AML-193 (cell line): Measurements from ENCODE around the gene FHIT.
"Not testable (repeated sequence)": the region's sequence is repeated elsewhere in the genome, so short reads cannot be mapped to it uniquely, and the experiment has no call there.

Experiments used
- DNase-seq, 2 experiments: peaks; one replicate each; lab custom pipeline; 2025; lab: John Stamatoyannopoulos, UW

The FHIT gene

DNA sequence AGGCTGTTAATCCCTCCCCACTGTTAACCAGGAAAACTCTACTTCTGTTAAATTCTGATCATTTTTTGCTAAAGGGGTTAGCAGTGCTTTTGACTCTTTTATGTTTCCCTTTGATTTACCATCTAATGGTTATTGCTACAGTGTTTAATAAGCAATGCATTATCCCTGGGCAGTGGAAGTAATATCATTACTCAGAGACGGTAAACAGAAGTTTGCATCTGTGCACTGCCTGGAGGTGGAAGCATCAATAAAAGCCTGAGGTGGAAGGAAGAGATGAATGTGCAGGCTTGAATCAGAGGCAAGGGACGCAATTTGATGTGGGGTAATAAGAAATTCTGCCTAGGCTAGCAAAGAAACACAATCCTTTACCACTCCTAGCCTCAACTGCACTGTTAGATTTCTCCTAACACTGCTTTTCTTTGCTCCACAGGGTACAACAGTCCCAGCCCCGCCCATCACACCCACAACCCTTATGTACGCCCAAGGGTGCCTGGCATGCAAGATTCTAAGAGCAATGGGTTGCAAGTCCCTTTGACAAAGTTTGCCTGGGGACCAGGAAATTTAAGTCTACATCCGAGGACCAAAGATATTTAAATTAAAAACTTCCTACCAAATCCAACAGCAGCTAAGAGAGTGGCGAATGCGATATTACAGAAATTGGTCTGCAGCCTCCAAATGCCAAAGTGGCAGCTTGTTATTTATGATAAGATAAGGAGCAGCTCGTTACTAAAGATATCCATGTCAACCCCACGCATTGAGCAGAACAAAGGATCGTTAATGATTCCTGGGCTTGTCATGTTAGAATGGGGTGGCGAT lies 261.4 kb downstream of the FHIT start:
- DNase-seq: no peak

GRCh38 chr3:60987191-60987590 lies 264.1 kb downstream of the FHIT start:
- not testable (repeated sequence) for DNase-seq

DNA sequence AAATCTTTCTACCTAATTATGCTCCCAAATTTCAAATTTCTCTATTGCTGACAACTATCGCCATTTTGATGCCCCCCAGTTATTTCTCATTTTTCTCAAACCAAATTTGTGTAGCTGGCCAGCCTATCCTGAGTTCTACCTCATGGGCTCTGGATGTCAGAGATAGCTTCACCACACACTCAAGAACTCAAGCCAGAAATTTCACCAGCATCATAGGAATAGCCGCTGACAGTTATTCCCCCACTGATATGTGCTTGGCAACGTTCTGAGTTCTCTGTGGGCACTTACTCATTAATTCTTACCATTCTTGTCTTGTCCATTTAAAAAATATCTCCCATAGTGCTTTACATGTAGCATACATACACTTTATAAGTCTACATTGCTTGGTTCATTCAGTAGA lies 264.7 kb downstream of the FHIT start:
- DNase-seq: no peak

GRCh38 chr3:60983906-60984305 lies 267.3 kb downstream of the FHIT start:
- no peak for DNase-seq

- no peak for DNase-seq
Observed at GRCh38 chr3:60980342-60980692, 270.9 kb downstream of the FHIT start.

GRCh38 chr3:60979461-60980341 lies 271.6 kb downstream of the FHIT start:
- no peak for DNase-seq

DNA sequence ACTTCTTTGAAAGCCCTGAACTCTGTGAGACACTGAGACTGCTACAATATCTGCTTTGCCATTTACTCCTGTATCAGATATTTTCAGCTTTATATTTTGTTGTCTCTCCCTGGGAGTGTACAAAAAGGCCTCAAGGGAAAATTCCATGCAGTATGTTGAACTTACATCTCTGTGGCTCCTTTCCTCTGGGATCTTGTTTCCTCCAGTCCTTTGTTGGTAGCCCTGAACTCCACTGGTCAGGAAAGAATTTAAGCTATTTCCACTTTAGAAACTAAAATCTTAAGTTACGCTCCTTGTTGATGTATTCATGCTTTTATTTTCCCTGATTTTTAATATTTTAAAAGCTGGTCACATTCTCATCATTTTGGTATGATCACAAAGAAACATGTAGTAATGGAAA lies 277.9 kb downstream of the FHIT start:
- DNase-seq: no peak

GRCh38 chr3:60972599-60972998 lies 278.7 kb downstream of the FHIT start:
- DNase-seq: no peak

DNA sequence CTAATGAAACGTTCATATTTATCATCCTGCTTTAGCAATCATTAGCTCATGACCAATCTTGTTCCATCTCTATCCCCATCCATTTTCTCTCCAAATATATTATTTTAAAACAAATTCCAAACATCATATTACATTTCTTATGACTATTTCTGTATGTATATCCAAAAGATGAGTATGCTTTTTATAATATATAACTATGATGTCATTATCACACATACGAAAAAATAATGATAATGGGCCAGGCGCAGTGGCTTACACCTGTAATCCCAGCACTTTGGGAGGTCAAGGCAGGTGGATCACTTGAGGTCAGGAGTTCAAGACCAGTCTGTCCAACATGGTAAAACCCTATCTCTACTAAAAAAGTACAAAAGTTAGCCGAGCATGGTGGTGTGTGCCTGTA lies 280.4 kb downstream of the FHIT start:
- DNase-seq: no peak

GRCh38 chr3:60967141-60967540 lies 284.1 kb downstream of the FHIT start:
- DNase-seq: no peak

GRCh38 chr3:60957541-60957940 lies 293.7 kb downstream of the FHIT start:
- DNase-seq: no peak

DNA sequence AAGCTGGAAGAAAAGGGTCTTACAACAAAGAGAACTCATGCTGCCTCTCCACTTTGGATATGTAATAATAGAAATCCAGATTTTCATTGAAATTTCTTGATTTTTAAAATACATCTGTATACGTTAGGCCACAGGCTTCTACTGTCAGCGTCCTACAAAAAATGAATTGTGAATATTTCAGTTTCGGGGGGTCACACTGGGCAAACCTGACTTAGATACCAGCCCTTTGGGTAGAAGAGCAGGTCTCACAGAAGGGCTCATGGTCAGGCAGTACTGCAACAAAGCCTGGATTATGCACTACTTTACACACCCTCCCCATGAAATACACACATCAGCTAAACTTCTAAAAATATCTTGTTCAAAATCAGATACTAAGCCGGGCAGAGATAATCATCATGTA lies 294.5 kb downstream of the FHIT start:
- no peak for DNase-seq

DNA sequence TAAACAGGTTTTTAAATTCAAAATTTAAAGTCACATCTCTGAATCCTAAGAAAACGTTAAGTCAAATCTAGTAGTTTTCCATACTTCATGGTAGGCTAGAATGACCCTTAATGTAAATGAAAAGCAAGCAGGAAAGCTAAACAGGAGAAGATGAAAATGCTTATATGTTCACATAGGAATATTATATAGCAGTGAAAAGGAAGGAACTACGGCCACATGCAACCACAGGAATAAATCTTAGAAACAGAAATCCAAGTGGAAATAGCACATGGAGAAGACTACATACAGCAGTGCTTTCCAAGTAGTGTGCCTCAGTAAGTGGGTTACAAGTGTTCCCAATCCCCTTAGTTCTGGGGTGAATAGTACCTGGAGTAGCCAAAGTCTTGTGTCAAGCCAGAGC lies 296.2 kb downstream of the FHIT start:
- DNase-seq: no peak

- no peak for DNase-seq
Observed at GRCh38 chr3:60954048-60954447, 297.2 kb downstream of the FHIT start.

GRCh38 chr3:60953351-60953750 lies 297.9 kb downstream of the FHIT start:
- no peak for DNase-seq

- no peak for DNase-seq
Observed at GRCh38 chr3:60952055-60952454, 299.2 kb downstream of the FHIT start.

DNA sequence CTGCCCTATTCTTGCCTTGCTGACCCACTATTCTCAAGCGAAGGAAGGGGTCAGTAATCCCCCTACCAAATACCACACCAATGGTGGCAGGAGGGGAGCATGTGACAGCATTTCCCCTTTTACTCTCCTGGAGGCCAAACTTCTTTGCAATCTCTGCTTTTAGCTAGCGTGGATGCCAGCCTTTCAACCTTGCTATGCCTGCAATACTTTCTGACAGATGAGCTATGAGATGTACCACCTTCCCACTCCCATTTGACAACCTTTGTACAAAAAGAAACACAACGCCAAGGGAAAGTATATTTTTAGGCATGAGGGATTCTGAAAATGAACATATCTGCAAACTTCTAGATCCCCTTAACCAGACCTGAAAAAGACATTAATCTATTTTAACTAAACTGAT lies 302.1 kb downstream of the FHIT start:
- DNase-seq: no peak

DNA sequence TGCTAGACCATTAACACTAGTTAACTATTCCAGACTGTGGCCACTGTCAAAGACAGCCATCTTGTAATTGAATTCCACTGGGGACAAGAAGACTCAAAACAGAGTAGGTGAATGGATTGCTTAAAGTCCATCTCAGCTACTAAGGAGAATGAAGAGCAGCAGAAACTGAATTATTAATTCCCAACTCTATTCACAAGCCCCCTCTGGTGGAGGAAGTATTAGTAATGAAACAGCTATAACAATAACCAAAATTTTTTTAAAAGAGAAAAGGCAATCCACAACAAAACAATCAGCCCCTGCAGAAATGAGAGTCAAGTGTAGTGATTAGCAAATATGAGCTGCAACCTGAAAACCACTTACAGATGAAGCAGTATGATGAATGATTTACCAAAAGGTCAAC lies 302.8 kb downstream of the FHIT start:
- DNase-seq: peak; percentile 75 to 78

DNA sequence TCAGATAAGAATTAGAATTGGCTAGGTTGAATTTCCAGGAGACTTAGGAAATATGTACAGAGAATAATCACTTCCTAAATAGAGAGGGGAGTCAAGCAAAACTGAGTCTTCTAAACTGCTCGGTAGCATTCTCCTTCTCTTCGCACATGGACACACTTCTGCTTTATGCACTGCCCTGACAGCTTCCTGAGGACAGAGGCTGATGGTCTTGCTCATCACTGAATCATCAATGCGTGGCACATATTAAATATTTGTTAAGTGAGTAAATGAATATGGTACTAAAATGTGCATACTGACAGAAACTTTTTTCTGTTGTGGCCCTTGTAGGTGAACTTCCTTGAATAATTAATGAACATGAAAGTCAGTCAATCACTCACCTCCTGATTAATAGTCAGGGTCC lies 315.5 kb downstream of the FHIT start:
- peak; percentile 15 to 26 for DNase-seq

DNA sequence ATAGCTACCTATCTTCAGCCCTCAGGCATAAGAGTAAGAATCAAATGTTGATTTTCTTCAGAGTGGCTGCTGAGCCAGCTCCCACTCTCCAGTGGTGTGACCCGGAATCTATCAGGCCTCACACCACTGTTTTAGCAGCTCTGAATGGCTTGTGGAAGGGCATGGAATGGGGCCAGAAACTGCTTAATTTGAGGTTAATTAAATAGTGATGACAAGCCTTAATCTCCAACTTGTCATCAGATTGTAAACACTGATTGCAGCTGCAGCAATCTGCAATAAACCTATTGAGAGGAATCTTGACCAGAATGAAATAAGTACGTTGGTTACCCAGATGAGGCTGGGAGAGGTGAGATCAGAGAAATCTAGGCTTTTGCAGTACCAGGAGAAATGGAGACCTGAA lies 317.4 kb downstream of the FHIT start:
- no peak for DNase-seq

DNA sequence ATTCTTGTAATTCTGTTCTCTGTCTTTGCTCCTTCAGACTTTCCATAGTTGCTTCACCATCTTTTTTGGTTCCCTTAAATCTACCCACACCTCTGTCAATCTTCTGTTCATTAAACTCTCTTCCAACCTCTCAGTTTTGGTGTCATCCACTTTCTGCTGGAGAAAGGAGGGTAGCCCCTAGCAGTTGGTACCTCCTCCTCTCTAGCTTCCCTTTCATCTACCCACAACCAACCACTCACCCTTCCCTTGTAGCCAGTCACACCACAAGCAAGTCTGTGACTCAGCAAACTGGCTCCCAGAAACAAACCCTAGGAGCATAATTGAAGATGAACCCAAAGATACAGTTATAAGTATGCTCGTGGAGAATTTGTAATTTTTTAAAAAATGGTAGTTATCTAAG lies 318.6 kb downstream of the FHIT start:
- DNase-seq: peak; percentile 71 to 77

GRCh38 chr3:60932170-60932569 lies 319.1 kb downstream of the FHIT start:
- DNase-seq: no peak

DNA sequence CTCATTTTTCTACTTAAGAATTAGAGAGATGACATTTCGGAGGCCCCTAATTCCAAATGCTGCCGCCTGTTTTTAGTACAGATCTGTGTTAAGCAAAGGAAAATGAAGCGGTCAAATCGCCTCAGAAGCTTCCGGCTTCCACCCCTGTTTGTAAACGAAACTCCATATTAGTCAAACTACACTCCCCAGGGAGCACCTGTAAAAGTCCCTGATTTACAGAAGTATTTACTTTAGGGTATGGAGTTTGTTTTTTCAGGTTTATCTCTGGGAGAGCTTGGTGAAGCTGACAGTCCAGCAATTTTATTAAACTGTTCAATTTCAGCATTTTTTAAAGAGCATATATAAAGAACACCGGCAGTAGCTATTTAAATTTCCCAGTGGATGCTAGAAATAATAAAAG lies 319.8 kb downstream of the FHIT start:
- no peak for DNase-seq
